ENCODE measurements around the gene DBN1. TPM values are rescaled to one million over a fixed set of nuclear protein-coding genes. Genes with fewer than 3 reads are reported as not detected.
A peak's percentile ranks its signal among the peaks of the same experiment; 100 is the strongest.
"Not testable (repeated sequence)": the region's sequence is repeated elsewhere in the genome, so short reads cannot be mapped to it uniquely, and the experiment has no call there.

DBN1 gene
- total and polyA plus RNA-seq, 5 donors from 2014 or later: 0.13 to 2.3 TPM; not detected in 3

GRCh38 chr5:177487144-177487543 is 13.7 kb upstream of the DBN1 start:
- DNase-seq (no peak), ATAC-seq (ENCODE audit: low read depth in 2 of 2) (no peak)
- Mint-ChIP-seq H3K9me3 (peaks cover 0 to 1% (median 0%) of the 10 kb centered on the region in 7 donors), H3K4me3 (no peak overlapping the region), H3K4me1 (peaks cover 0 to 2% (median 0%) of the 10 kb centered on the region in 4 donors), H3K27ac (no peak overlapping the region), H3K27me3 (no peaks in the 10 kb centered on the region), H3K36me3 (peaks cover 12% of the 10 kb centered on the region)
- H3K9me3 ChIP-seq (ENCODE audit: control insufficient read depth in 2 of 2, low read length in 2 of 2): no peaks in the 10 kb centered on the region
- no peaks in the 10 kb centered on the region for H3K27me3 ChIP-seq (ENCODE audit: control insufficient read depth, insufficient read depth, low read length)
- no peak overlapping the region for H3K27ac ChIP-seq (ENCODE audit: insufficient read depth, low read length, poor library complexity, severe bottlenecking)
- H3K4me3 ChIP-seq (ENCODE audit: low read depth, low read length): no peak overlapping the region
- no peaks in the 10 kb centered on the region for H3K36me3 ChIP-seq (ENCODE audit: control insufficient read depth, insufficient read depth, low read length)
- no peaks in the 10 kb centered on the region for H3K4me1 ChIP-seq (ENCODE audit: control insufficient read depth, insufficient read depth, low read length, poor library complexity, severe bottlenecking)

GRCh38 chr5:177486256-177486655 is 12.8 kb upstream of the DBN1 start:
- H3K36me3 ChIP-seq (ENCODE audit: control insufficient read depth, insufficient read depth, low read length): no peaks in the 10 kb centered on the region
- DNase-seq (no peak), ATAC-seq (ENCODE audit: low read depth in 2 of 2) (no peak)
- H3K4me1 ChIP-seq (ENCODE audit: control insufficient read depth, insufficient read depth, low read length, poor library complexity, severe bottlenecking): no peaks in the 10 kb centered on the region
- Mint-ChIP-seq H3K27me3 (no peaks in the 10 kb centered on the region), H3K4me3 (no peak overlapping the region), H3K36me3 (peaks cover 12% of the 10 kb centered on the region), H3K9me3 (peaks cover 0 to 1% (median 0%) of the 10 kb centered on the region in 7 donors), H3K27ac (no peak overlapping the region), H3K4me1 (peaks cover 0 to 2% (median 0%) of the 10 kb centered on the region in 4 donors)
- no peak overlapping the region for H3K4me3 ChIP-seq (ENCODE audit: low read depth, low read length)
- H3K9me3 ChIP-seq (ENCODE audit: control insufficient read depth in 2 of 2, low read length in 2 of 2): no peaks in the 10 kb centered on the region
- H3K27me3 ChIP-seq (ENCODE audit: control insufficient read depth, insufficient read depth, low read length): no peaks in the 10 kb centered on the region
- no peak overlapping the region for H3K27ac ChIP-seq (ENCODE audit: insufficient read depth, low read length, poor library complexity, severe bottlenecking)

DNA sequence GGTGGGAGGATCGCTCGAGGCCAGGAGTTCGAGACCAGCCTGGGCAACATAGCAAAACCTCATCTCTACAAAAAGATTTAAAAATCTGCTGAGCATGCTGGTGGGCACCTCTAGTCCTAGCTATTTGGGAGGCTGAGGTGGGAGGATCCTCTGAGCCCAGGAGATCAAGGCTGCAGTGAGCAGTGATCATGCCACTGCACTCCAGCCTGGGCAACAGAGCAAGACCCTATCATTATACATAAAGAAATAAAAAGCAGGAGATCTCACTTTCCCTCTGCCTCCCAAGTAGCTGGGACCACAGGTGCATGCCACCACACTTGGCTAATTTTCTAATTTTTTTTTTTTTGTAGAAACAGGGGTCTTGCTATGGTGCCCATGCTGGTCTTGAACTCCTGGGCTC is 12.3 kb upstream of the DBN1 start:
- H3K36me3 Mint-ChIP-seq: peaks cover 12% of the 10 kb centered on the region
- ATAC-seq (ENCODE audit: low read depth in 2 of 2); H3K4me1 Mint-ChIP-seq; H3K4me1 ChIP-seq (ENCODE audit: control insufficient read depth, insufficient read depth, low read length, poor library complexity, severe bottlenecking); H3K27me3 ChIP-seq (ENCODE audit: control insufficient read depth, insufficient read depth, low read length); H3K9me3 Mint-ChIP-seq; H3K4me3 Mint-ChIP-seq; H3K4me3 ChIP-seq (ENCODE audit: low read depth, low read length); H3K27me3 Mint-ChIP-seq; H3K36me3 ChIP-seq (ENCODE audit: control insufficient read depth, insufficient read depth, low read length); DNase-seq; H3K9me3 ChIP-seq (ENCODE audit: control insufficient read depth in 2 of 2, low read length in 2 of 2); H3K27ac Mint-ChIP-seq; H3K27ac ChIP-seq (ENCODE audit: insufficient read depth, low read length, poor library complexity, severe bottlenecking): not testable (repeated sequence)

DNA sequence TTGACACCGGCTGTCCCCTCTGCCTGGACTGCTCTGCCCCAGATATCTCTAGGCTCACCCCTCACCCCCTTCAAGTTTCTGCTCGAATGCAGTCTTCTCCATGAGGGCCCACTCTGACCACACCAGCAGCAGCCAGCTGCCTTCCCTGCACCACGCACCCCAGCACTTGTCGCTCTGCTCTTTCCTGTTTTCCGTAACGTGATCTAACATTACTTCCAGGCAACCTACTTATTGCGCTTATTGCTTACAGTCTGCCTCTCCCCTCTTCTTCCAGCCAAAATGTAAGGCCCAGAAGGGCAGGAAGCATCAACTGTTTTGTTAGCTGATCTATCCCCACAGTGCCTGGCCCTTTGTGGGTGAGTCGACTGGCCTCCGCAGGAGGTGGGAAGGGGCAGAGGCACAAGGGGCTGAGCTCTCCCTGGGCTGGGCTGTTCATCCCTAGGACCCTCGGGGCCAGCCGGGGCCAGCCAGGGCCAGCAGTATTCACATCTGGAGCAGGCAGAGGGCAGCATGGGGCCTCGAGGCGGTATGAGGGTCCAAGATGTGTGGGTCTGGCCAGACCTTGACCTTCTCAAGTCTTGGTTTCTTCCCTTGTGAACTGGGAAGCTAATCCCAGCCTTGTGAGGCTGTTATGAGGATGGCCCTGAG is 11.6 kb upstream of the DBN1 start:
- H3K9me3 Mint-ChIP-seq: peaks cover 0 to 1% (median 0%) of the 10 kb centered on the region in 7 donors
- H3K36me3 ChIP-seq (ENCODE audit: control insufficient read depth, insufficient read depth, low read length): no peaks in the 10 kb centered on the region
- peaks cover 12% of the 10 kb centered on the region for H3K36me3 Mint-ChIP-seq

DNA sequence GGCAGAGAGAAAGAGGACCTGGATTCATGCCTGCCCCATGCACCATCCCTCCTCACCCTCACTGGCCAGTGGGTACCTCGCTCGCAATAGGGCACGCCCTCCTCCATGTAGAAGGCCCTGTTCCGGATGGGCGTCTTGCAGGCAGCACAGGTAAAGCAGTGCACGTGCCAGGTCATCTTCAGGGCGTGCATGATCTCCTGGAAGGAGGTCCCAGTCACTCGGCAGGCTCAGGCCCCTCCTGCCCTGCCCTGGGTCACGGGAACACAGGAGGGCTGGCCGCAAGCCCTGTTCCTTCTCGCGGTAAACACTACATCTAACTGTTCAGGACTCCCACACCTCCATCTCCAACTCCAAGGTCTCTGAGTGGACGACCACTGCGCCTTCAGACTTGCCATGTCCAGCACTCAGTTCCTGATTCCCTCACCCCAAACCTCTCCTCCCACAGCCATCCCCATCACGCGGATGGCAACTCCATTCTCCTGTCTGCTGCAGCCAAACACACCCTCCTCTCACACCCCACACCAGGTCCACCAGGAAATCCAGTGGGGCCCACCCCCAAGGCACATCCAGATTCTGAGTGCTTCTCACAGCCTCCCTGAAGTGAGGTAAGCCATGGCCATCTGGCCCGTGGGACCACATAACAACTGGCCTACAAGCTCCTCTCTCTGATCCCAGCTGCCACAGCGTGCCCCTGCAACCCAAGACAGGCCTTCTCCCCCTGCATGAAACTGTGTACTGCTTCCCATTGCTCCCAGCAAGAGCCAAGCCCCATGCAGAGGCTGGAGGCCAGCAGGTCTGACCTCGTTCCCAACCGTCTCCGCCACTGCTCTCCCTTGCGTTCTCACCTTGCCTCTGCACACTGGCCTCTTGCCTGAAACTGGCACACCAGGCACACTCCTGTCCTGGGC is 10.8 kb upstream of the DBN1 start:
- Mint-ChIP-seq H3K4me1 (peaks cover 0 to 3% (median 0%) of the 10 kb centered on the region in 4 donors), H3K27ac (peak overlapping the region in 1 of 3 donors; percentile 2), H3K9me3 (peaks cover 0 to 1% (median 0%) of the 10 kb centered on the region in 7 donors), H3K4me3 (no peak overlapping the region), H3K27me3 (no peaks in the 10 kb centered on the region), H3K36me3 (peaks cover 12% of the 10 kb centered on the region)
- ATAC-seq (ENCODE audit: low read depth in 2 of 2) (no peak), DNase-seq (no peak)
- no peaks in the 10 kb centered on the region for H3K27me3 ChIP-seq (ENCODE audit: control insufficient read depth, insufficient read depth, low read length)
- H3K4me1 ChIP-seq (ENCODE audit: control insufficient read depth, insufficient read depth, low read length, poor library complexity, severe bottlenecking): no peaks in the 10 kb centered on the region
- no peak overlapping the region for H3K4me3 ChIP-seq (ENCODE audit: low read depth, low read length)
- H3K27ac ChIP-seq (ENCODE audit: insufficient read depth, low read length, poor library complexity, severe bottlenecking): no peak overlapping the region
- no peaks in the 10 kb centered on the region for H3K36me3 ChIP-seq (ENCODE audit: control insufficient read depth, insufficient read depth, low read length)
- H3K9me3 ChIP-seq (ENCODE audit: control insufficient read depth in 2 of 2, low read length in 2 of 2): no peaks in the 10 kb centered on the region

More for the DNA sequence above, 11.6 kb upstream of the DBN1 start:
- ATAC-seq (ENCODE audit: low read depth in 2 of 2) (no peak), DNase-seq (no peak)
- no peak overlapping the region for H3K4me3 ChIP-seq (ENCODE audit: low read depth, low read length)
- Mint-ChIP-seq H3K27me3 (no peaks in the 10 kb centered on the region), H3K4me1 (peaks cover 0 to under 1% (median 0%) of the 10 kb centered on the region in 4 donors), H3K27ac (peak overlapping the region in 1 of 3 donors; percentile 2), H3K4me3 (no peak overlapping the region)
- H3K27me3 ChIP-seq (ENCODE audit: control insufficient read depth, insufficient read depth, low read length): no peaks in the 10 kb centered on the region
- H3K4me1 ChIP-seq (ENCODE audit: control insufficient read depth, insufficient read depth, low read length, poor library complexity, severe bottlenecking): no peaks in the 10 kb centered on the region
- no peak overlapping the region for H3K27ac ChIP-seq (ENCODE audit: insufficient read depth, low read length, poor library complexity, severe bottlenecking)
- no peaks in the 10 kb centered on the region for H3K9me3 ChIP-seq (ENCODE audit: control insufficient read depth in 2 of 2, low read length in 2 of 2)

GRCh38 chr5:177483042-177483441 is 9.6 kb upstream of the DBN1 start:
- no peak for ATAC-seq (ENCODE audit: low read depth in 2 of 2)
- H3K27ac ChIP-seq (ENCODE audit: insufficient read depth, low read length, poor library complexity, severe bottlenecking): no peak overlapping the region
- Mint-ChIP-seq H3K9me3 (peaks cover 0 to 1% (median 0%) of the 10 kb centered on the region in 7 donors), H3K36me3 (peaks cover 12% of the 10 kb centered on the region), H3K4me3 (no peak overlapping the region), H3K27ac (no peak overlapping the region), H3K4me1 (peaks cover 0 to 12% (median 0%) of the 10 kb centered on the region in 4 donors), H3K27me3 (no peaks in the 10 kb centered on the region)
- no peaks in the 10 kb centered on the region for H3K4me1 ChIP-seq (ENCODE audit: control insufficient read depth, insufficient read depth, low read length, poor library complexity, severe bottlenecking)
- H3K36me3 ChIP-seq (ENCODE audit: control insufficient read depth, insufficient read depth, low read length): no peaks in the 10 kb centered on the region
- no peak for DNase-seq
- no peak overlapping the region for H3K4me3 ChIP-seq (ENCODE audit: low read depth, low read length)
- no peaks in the 10 kb centered on the region for H3K27me3 ChIP-seq (ENCODE audit: control insufficient read depth, insufficient read depth, low read length)
- H3K9me3 ChIP-seq (ENCODE audit: control insufficient read depth in 2 of 2, low read length in 2 of 2): no peaks in the 10 kb centered on the region

GRCh38 chr5:177482359-177482795 is 8.9 kb upstream of the DBN1 start:
- no peak overlapping the region for H3K27ac ChIP-seq (ENCODE audit: insufficient read depth, low read length, poor library complexity, severe bottlenecking)
- H3K4me3 ChIP-seq (ENCODE audit: low read depth, low read length): no peak overlapping the region
- no peaks in the 10 kb centered on the region for H3K36me3 ChIP-seq (ENCODE audit: control insufficient read depth, insufficient read depth, low read length)
- no peaks in the 10 kb centered on the region for H3K27me3 ChIP-seq (ENCODE audit: control insufficient read depth, insufficient read depth, low read length)
- Mint-ChIP-seq H3K4me1 (peaks cover 0 to 12% (median 0%) of the 10 kb centered on the region in 4 donors), H3K27me3 (no peaks in the 10 kb centered on the region), H3K9me3 (peaks cover 0 to 1% (median 0%) of the 10 kb centered on the region in 7 donors), H3K36me3 (peaks cover 11% of the 10 kb centered on the region), H3K4me3 (no peak overlapping the region), H3K27ac (no peak overlapping the region)
- H3K9me3 ChIP-seq (ENCODE audit: control insufficient read depth in 2 of 2, low read length in 2 of 2): no peaks in the 10 kb centered on the region
- no peaks in the 10 kb centered on the region for H3K4me1 ChIP-seq (ENCODE audit: control insufficient read depth, insufficient read depth, low read length, poor library complexity, severe bottlenecking)
- ATAC-seq (ENCODE audit: low read depth in 2 of 2) (no peak), DNase-seq (no peak)

Data from CD4-positive, CD25-positive, alpha-beta regulatory T cell (primary cell).